ENCODE results near the gene CLCF1.
A peak's percentile ranks its signal among the peaks of the same experiment; 100 is the strongest.

The CLCF1 gene

GRCh38 chr11:67395555-67396258, 22.3 kb upstream of the CLCF1 start:
- TF ChIP-seq CTCF (IDR thresholded peaks at IDR 0.05): no peak

DNA sequence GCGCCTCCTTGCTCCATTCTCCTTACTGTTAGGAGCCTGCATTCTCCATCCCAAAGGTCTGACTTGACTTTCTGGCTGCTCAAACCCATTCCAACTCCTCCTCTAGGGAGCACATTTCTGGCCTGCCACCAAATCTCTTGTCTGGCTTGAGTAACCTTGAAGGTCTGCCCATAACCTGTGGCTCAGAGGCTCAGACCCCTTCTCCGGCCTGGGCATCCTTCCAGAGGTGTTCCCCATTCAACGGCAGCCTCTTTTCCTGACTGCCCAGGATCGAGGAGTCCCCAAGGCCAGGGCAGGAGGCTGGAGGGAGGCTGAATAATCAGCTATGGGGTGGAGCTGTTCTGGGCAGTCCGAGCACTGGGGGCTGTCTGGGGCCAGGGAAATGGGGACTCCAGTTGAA, 20.6 kb upstream of the CLCF1 start:
- no peak for TF ChIP-seq CTCF (IDR thresholded peaks at IDR 0.05)

DNA sequence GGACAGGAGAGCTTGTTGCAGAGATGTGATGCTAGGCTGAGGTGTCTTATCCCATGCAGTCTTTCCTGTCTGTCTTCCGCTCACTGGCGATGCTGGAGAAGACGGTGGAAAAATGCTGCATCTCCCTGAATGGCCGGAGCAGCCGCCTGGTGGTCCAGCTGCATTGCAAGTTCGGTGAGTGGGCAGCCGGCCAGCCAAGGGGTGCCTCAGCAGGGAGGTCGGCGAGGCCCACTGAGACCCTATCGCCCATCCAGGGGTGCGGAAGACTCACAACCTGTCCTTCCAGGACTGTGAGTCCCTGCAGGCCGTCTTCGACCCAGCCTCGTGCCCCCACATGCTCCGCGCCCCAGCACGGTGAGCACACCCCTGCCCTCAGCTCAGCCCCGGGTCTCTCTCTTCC, 20.0 kb upstream of the CLCF1 start:
- TF ChIP-seq CTCF (IDR thresholded peaks at IDR 0.05): no peak

DNA sequence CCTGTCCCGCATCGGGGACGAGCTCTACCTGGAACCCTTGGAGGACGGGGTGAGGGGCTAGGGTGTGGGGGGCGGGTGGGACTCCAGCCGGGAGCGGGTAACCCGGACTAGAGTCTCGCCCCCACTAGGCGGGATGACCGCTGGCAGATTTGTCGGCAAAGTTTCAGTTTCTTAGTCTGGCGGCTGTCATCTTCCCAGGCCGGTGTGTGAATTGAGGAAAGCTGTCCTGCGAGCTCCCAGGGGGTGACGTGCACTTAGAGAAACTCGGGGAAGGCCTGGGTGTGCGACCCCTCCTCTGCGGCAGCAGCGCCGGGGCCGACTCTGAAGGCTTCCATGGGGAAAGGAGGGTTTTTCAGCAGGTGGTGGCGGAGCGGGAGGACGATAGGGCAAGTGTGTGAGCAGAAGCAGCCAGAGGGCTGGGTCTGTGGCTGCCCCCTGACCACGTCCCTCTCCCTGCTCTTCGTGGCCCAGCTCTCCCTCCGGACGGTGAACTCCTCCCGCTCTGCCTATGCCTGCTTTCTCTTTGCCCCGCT, 18.9 kb upstream of the CLCF1 start:
- TF ChIP-seq CTCF (IDR thresholded peaks at IDR 0.05): no peak

GRCh38 chr11:67391304-67392182, 18.1 kb upstream of the CLCF1 start, which contains the start of gene RAD9A:
Gene RAD9A, plus strand, starts transcription at chr11:67391986. Its CDS starts 59 bp downstream, at chr11:67392045.
- no peak for TF ChIP-seq CTCF (IDR thresholded peaks at IDR 0.05)

- TF ChIP-seq CTCF (IDR thresholded peaks at IDR 0.05): no peak
Measured at GRCh38 chr11:67390947-67391303, 17.5 kb upstream of the CLCF1 start.

DNA sequence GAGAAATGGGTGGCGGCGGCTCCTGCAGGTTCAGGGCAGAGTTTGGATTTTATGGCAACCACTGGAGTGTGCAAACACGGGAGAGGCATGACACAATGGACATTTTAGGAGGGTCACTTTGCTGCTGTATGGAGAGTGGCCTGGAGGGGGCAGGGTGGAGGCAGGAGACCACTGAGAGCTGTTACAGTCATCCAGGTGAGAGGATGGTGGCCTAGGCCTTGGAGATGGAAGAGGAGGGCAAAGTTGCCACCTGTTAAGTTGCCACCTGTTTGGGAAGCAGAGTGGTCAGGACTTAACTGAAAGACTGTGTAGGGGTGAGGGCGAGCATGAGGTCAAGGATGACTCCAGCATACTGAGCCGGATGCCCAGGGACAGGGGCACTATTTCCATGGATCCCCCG, 16.1 kb upstream of the CLCF1 start:
- peak; percentile 43; the same call in 1 of the 2 replicates for TF ChIP-seq CTCF (IDR thresholded peaks at IDR 0.05)

Data from LNCAP (cell line).